ENCODE data around the gene DOK6.

DNA sequence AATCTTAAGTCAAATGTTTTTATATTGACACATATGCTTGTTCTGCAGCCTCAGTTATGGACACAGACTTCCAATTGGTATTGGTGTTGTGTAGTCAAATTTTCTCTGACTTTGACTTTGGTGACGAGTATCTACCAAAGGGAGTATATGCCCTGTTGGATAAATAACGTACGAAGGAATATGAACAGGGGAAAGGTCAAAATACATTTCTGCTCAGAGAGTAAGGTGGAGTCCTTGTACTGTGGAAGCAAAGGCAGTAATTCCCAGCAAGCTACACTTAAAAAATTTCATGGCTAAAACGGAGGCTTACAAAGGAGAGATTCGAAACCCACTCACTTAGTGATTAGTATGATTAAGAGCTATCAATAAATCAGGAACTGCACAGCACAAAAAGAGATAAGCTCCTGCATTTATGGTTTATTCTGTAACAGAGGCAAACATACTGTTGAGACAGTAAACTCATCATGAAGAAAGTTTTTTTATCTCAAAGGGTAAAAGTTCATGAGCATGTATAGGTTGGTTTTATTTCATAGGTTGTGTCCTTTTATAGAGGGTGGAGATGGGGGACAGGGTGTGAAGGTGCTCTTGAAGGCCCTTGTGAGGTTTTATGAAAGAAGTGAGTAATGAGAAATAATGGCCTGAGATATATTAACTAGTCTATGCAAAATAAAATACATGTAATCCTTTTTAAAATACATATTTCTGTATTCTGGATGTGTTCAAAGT, 404.3 kb downstream of the DOK6 start:
- TF ChIP-seq POLR2A (IDR thresholded peaks at IDR 0.05; ENCODE audit: low read depth, low read length) (no peak), TAF1 (IDR thresholded peaks at IDR 0.05; ENCODE audit: low read depth, low read length) (no peak)

All from GM12891 (cell line).